GM23338 (cell line): ENCODE results near the gene NT5DC2. TPM values are rescaled to one million over a fixed set of nuclear protein-coding genes. Genes with fewer than 3 reads are reported as not detected.

Experiments
- ATAC-seq: fragments of 200-7000 bp; cut with Tn5 transposase; 3 replicates; pipeline ENCODE4 v1.9.1; 2020
- DNase-seq: peaks from one replicate; pipeline ENCODE4 v3.0.0-alpha.2; 2015; ENCODE audit warnings: low spot score
- H2AFZ ChIP-seq: fragments of 200-600 bp; sonication (generic); 2 replicates; pipeline ENCODE4 v1.8.0; 2016; ENCODE audit warnings: antibody characterized with exemption, mild to moderate bottlenecking, moderate library complexity
- H3F3A ChIP-seq: fragments of 200-600 bp; sonication (generic); replicated peaks from 2 replicates; pipeline ENCODE4 v1.8.0; 2017; ENCODE audit warnings: antibody characterized with exemption, mixed run types, low read depth
- H3K27ac ChIP-seq: fragments of 200-600 bp; sonication (generic); 2 replicates; pipeline ENCODE4 v1.6.1; 2016; ENCODE audit warnings: low read depth
- H3K27me3 ChIP-seq: fragments of 200-600 bp; sonication (generic); 2 replicates; pipeline ENCODE4 v1.8.0; 2016; ENCODE audit warnings: mild to moderate bottlenecking, mixed run types, moderate library complexity; ENCODE audit not compliant: insufficient read depth
- H3K36me3 ChIP-seq: fragments of 200-600 bp; sonication (generic); 2 replicates; pipeline ENCODE4 v1.8.0; 2016; ENCODE audit warnings: mild to moderate bottlenecking; ENCODE audit not compliant: insufficient read depth
- H3K4me1 ChIP-seq: fragments of 200-600 bp; sonication (generic); 2 replicates; pipeline ENCODE4 v1.8.0; 2016; ENCODE audit warnings: mild to moderate bottlenecking, moderate library complexity; ENCODE audit not compliant: insufficient read depth
- H3K4me2 ChIP-seq: fragments of 200-600 bp; sonication (generic); 2 replicates; pipeline ENCODE4 v1.7.1; 2017; ENCODE audit warnings: mixed run types
- H3K4me3 ChIP-seq: fragments of 200-600 bp; sonication (generic); 2 replicates; pipeline ENCODE4 v1.6.1; 2016; ENCODE audit warnings: mixed run types
- H3K79me2 ChIP-seq: fragments of 200-600 bp; sonication (generic); replicated peaks from 2 replicates; pipeline ENCODE4 v1.8.0; 2017; ENCODE audit warnings: mild to moderate bottlenecking; ENCODE audit not compliant: insufficient read depth
- H3K9me2 ChIP-seq: fragments of 200-600 bp; sonication (generic); 2 replicates; pipeline ENCODE4 v1.8.0; 2017; ENCODE audit not compliant: insufficient read depth
- H4K20me1 ChIP-seq: fragments of 200-600 bp; sonication (generic); replicated peaks from 2 replicates; pipeline ENCODE4 v1.8.0; 2017; ENCODE audit warnings: mild to moderate bottlenecking; ENCODE audit not compliant: insufficient read depth
- H3K27ac Mint-ChIP-seq: 2 replicates; pipeline ENCODE4 v1.8.0; 2020; ENCODE audit warnings: inconsistent platforms, mild to moderate bottlenecking, moderate library complexity, mixed read lengths
- H3K27me3 Mint-ChIP-seq: 3 replicates; pipeline ENCODE4 v1.8.0; 2022; ENCODE audit warnings: low read depth, mild to moderate bottlenecking, moderate library complexity, mixed read lengths, inconsistent platforms; ENCODE audit not compliant: insufficient read depth, poor library complexity
- H3K36me3 Mint-ChIP-seq: 3 replicates; pipeline ENCODE4 v1.8.0; 2021; ENCODE audit warnings: low read depth, mild to moderate bottlenecking, inconsistent platforms, moderate library complexity, mixed read lengths
- H3K4me1 Mint-ChIP-seq: 3 replicates; pipeline ENCODE4 v1.8.0; 2020; ENCODE audit warnings: mild to moderate bottlenecking, inconsistent platforms, mixed read lengths
- H3K4me3 Mint-ChIP-seq: 3 replicates; pipeline ENCODE4 v1.8.0; 2021; ENCODE audit warnings: moderate library complexity, mild to moderate bottlenecking, inconsistent platforms, mixed read lengths
- H3K9me3 Mint-ChIP-seq: 3 replicates; pipeline ENCODE4 v1.8.0; 2020; ENCODE audit warnings: moderate library complexity, mild to moderate bottlenecking, inconsistent platforms, mixed read lengths
- CREB1 ChIP-seq: fragments of 250-450 bp; sonication (Bioruptor Pico); IDR thresholded peaks from 2 replicates; pipeline ENCODE4 v1.5.0; 2020; ENCODE audit warnings: low read depth, mild to moderate bottlenecking, moderate library complexity
- CTCF ChIP-seq, 2 experiments: fragments of 200-600 bp in 1 of 2; sonication (generic) in 1 of 2; conservative IDR thresholded peaks; 2 replicates each; pipeline versions ENCODE4 v1.5.1 to v1.6.1; 2016 to 2017; ENCODE audit warnings: antibody characterized with exemption in 2 of 2, low read depth in 2 of 2, mild to moderate bottlenecking in 2 of 2, moderate library complexity in 1 of 2
- EZH2 ChIP-seq: fragments of 200-600 bp; sonication (generic); IDR thresholded peaks from one replicate; pipeline ENCODE4 v1.8.0; 2017; ENCODE audit warnings: antibody characterized with exemption, mild to moderate bottlenecking, low read depth; ENCODE audit not compliant: unreplicated experiment
- EZH2phosphoT487 ChIP-seq: fragments of 200-600 bp; sonication (generic); IDR thresholded peaks from one replicate; pipeline ENCODE4 v1.8.1; 2018; ENCODE audit warnings: antibody characterized with exemption; ENCODE audit not compliant: unreplicated experiment
- POLR2AphosphoS5 ChIP-seq: IDR thresholded peaks from 2 replicates; pipeline ENCODE4 v1.6.1; 2016; ENCODE audit warnings: antibody characterized with exemption, low read depth
- ZNF114 ChIP-seq: fragments of 250-450 bp; sonication (Bioruptor Pico); IDR thresholded peaks from 2 replicates; pipeline ENCODE4 v1.5.0; 2020; ENCODE audit warnings: mild to moderate bottlenecking, moderate library complexity
- ZNF331 ChIP-seq: fragments of 250-450 bp; sonication (Bioruptor Pico); IDR thresholded peaks from 2 replicates; pipeline ENCODE4 v1.5.0; 2020; ENCODE audit warnings: low read depth, mild to moderate bottlenecking, moderate library complexity
- ZNF462 ChIP-seq: fragments of 250-450 bp; sonication (Bioruptor Pico); IDR thresholded peaks from 2 replicates; pipeline ENCODE4 v1.5.0; 2020; ENCODE audit warnings: mild to moderate bottlenecking, moderate library complexity
- polyA plus RNA-seq: library from polyadenylated mRNA; unstranded; fragments of >200 nt; fragmentation: Nextera tagmentation; extraction: Ambion mirVana; gene quantifications from 2 replicates; pipeline ENCODE4 v1.2.1, GENCODE V29; 2016
- total RNA-seq: library from RNA; depleted of rRNA; stranded (reverse); fragments of >200 nt; shearing (Covaris generic); gene quantifications from 2 replicates; pipeline ENCODE4 v1.2.3, GENCODE V29; 2014

The NT5DC2 gene
- total and polyA plus RNA-seq, 2 experiments from 2014 or later: 269 to 324 TPM

- TF ChIP-seq ZNF462 (CRISPR knock-in tag) (no peak), CREB1 (CRISPR knock-in tag) (no peak), EZH2 (no peak), ZNF114 (no peak), POLR2AphosphoS5 (no peak), EZH2phosphoT487 (no peak)
These were observed 27.2 kb downstream of the NT5DC2 start (continued) for GRCh38 chr3:52506266-52506966.

- H3K27ac ChIP-seq: no peak overlapping the region
- H3K36me3 ChIP-seq: no peaks in the 10 kb centered on the region
- no peak overlapping the region for H3K27ac Mint-ChIP-seq
- peaks cover 3% of the 10 kb centered on the region for H3K27me3 Mint-ChIP-seq
- H3K9me2 ChIP-seq: no peaks in the 10 kb centered on the region
- no peaks in the 10 kb centered on the region for H3K79me2 ChIP-seq
- no peaks in the 10 kb centered on the region for H4K20me1 ChIP-seq
- H3K4me2 ChIP-seq: no peak overlapping the region
- H3K4me3 ChIP-seq: no peak overlapping the region
- no peaks in the 10 kb centered on the region for H3K27me3 ChIP-seq
- H3K4me1 Mint-ChIP-seq: peaks cover 6% of the 10 kb centered on the region; the same call in 2 of the 3 replicates
- no peaks in the 10 kb centered on the region for H3F3A ChIP-seq
- no peak overlapping the region for H3K4me3 Mint-ChIP-seq
- ATAC-seq: no peak
- H3K4me1 ChIP-seq: no peaks in the 10 kb centered on the region
- no peak overlapping the region for H2AFZ ChIP-seq
- no peaks in the 10 kb centered on the region for H3K36me3 Mint-ChIP-seq
- no peaks in the 10 kb centered on the region for H3K9me3 Mint-ChIP-seq
- no peak for DNase-seq
- no peak for TF ChIP-seq ZNF462 (CRISPR knock-in tag)
- no peak for TF ChIP-seq CTCF (conservative IDR thresholded peaks at IDR 0.05; ENCODE audit: low read depth in 2 of 2)
- no peak for TF ChIP-seq ZNF331
These were observed 28.7 kb downstream of the NT5DC2 start for GRCh38 chr3:52504977-52505376.
